IgD-negative memory B cell (primary cell): ENCODE results near the gene MYH15. TPM values are rescaled to one million over a fixed set of nuclear protein-coding genes. Genes with fewer than 3 reads are reported as not detected.

ENCODE experiments used
- H3K27ac Mint-ChIP-seq, 3 donors: one replicate each; pipeline ENCODE4 v1.8.0; 2020 to 2022; ENCODE audit warnings: mild to moderate bottlenecking in 3 of 3, mixed read lengths in 3 of 3, moderate library complexity in 1 of 3
- H3K27me3 Mint-ChIP-seq: one replicate; pipeline ENCODE4 v1.8.0; 2021; ENCODE audit warnings: mixed read lengths
- H3K36me3 Mint-ChIP-seq: one replicate; pipeline ENCODE4 v1.8.0; 2020; ENCODE audit warnings: mild to moderate bottlenecking, mixed read lengths
- H3K4me1 Mint-ChIP-seq, 3 donors: one replicate each; pipeline ENCODE4 v1.8.0; 2020 to 2022; ENCODE audit warnings: mixed read lengths in 3 of 3, mild to moderate bottlenecking in 1 of 3
- H3K4me3 Mint-ChIP-seq, 4 donors: one replicate each; pipeline ENCODE4 v1.8.0; 2020 to 2022; ENCODE audit warnings: mild to moderate bottlenecking in 4 of 4, mixed read lengths in 4 of 4, moderate library complexity in 3 of 4
- H3K9me3 Mint-ChIP-seq, 3 donors: one replicate each; pipeline ENCODE4 v1.8.0; 2020 to 2021; ENCODE audit warnings: mixed read lengths in 3 of 3, mild to moderate bottlenecking in 1 of 3
- polyA plus RNA-seq: library from polyadenylated mRNA; unstranded; fragments of 300-500 nt; fragmentation: Illumina TruSeq; gene quantifications from one replicate; pipeline ENCODE4 v1.2.3, GENCODE V29; 2021

MYH15 gene
- polyA plus RNA-seq, 1 donor from 2014 or later, result not detected

GRCh38 chr3:108494906-108495531 is 15.4 kb downstream of the MYH15 start:
- Mint-ChIP-seq H3K9me3 (no peaks in the 10 kb centered on the region), H3K36me3 (no peaks in the 10 kb centered on the region), H3K4me1 (no peaks in the 10 kb centered on the region), H3K27me3 (no peaks in the 10 kb centered on the region), H3K27ac (no peak overlapping the region), H3K4me3 (no peak overlapping the region)

DNA sequence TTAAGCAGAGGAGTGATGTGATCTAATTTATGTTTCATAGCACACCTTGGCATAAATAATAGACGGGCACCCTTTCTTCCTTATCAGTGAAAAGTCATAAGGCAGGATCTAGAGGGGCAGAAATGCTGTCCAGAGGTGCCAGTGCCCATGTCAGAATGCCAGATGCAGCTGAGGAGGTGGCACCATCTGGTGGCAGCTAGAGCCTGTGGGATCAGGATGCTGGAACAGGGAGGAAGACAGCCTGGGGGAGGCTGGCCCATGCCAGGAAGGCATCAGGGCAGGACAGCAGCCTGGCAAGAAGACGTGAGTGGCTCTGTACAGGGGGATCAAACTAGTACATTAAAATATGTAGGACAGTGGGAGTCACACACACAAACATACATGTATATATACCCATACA is 16.5 kb downstream of the MYH15 start:
- H3K27ac Mint-ChIP-seq, result peak overlapping the region in 1 of 3 donors; percentile 52
- H3K36me3 Mint-ChIP-seq, result no peaks in the 10 kb centered on the region
- no peaks in the 10 kb centered on the region for H3K9me3 Mint-ChIP-seq
- no peaks in the 10 kb centered on the region for H3K27me3 Mint-ChIP-seq
- peaks cover 0 to 4% (median 0%) of the 10 kb centered on the region in 3 donors for H3K4me1 Mint-ChIP-seq
- no peak overlapping the region for H3K4me3 Mint-ChIP-seq

DNA sequence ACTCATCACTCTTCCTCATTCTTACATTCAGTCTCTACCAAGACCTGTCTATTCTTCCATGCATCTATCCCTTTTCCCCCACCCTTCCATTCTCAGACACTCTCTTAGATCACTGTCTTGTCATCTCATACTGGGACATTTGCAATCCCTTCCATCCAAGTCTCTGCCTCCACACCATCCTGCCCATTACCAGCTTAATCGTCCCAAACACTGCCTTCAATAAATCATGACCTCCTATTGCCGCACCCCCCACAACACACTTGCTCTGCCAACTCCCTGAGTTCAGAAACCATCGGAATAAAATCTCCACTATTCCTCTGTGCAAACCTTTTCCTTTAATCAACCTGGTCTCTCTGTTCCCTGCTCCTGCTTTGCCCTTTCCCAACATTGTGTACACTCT is 18.9 kb downstream of the MYH15 start:
- Mint-ChIP-seq H3K4me1 (peaks cover 0 to 4% (median 0%) of the 10 kb centered on the region in 3 donors), H3K36me3 (no peaks in the 10 kb centered on the region), H3K9me3 (no peaks in the 10 kb centered on the region), H3K27ac (no peak overlapping the region), H3K27me3 (no peaks in the 10 kb centered on the region), H3K4me3 (no peak overlapping the region)

DNA sequence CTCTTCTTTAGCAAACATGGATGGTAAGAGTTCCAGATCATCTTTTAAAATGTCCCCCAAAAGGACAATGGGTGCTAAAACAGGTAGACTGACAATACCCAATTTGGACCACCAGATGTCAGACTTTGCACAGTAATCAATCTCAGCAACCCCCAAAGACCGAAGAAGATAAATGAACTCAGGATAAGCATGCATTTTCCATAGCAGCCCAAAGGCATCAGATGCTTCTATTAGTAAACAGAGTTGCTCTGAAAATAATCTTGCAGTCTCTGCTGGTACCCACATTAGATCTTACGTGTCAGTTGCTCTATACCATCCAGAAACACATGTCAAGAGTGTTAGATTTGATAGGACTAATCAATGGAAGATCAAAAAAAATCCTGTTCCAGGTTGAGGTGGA is 20.6 kb downstream of the MYH15 start:
- Mint-ChIP-seq H3K4me3 (no peak overlapping the region), H3K4me1 (peaks cover 0 to 5% (median 0%) of the 10 kb centered on the region in 3 donors), H3K27ac (peak overlapping the region in 1 of 3 donors; percentile 31), H3K27me3 (no peaks in the 10 kb centered on the region), H3K36me3 (no peaks in the 10 kb centered on the region), H3K9me3 (no peaks in the 10 kb centered on the region)

- Mint-ChIP-seq H3K27ac (no peak overlapping the region), H3K4me3 (no peak overlapping the region), H3K9me3 (no peaks in the 10 kb centered on the region), H3K36me3 (no peaks in the 10 kb centered on the region), H3K4me1 (peaks cover 0 to 5% (median 0%) of the 10 kb centered on the region in 3 donors), H3K27me3 (no peaks in the 10 kb centered on the region)
These were observed 21.8 kb downstream of the MYH15 start for GRCh38 chr3:108488631-108489030.

- Mint-ChIP-seq H3K9me3 (no peaks in the 10 kb centered on the region), H3K4me3 (no peak overlapping the region), H3K27ac (no peak overlapping the region), H3K27me3 (no peaks in the 10 kb centered on the region), H3K4me1 (peaks cover 0 to 5% (median 0%) of the 10 kb centered on the region in 3 donors), H3K36me3 (no peaks in the 10 kb centered on the region)
These were observed 23.0 kb downstream of the MYH15 start for GRCh38 chr3:108487439-108487838.

- H3K4me1 Mint-ChIP-seq, result peaks cover 0 to 5% (median 0%) of the 10 kb centered on the region in 3 donors
- no peaks in the 10 kb centered on the region for H3K36me3 Mint-ChIP-seq
- H3K27ac Mint-ChIP-seq, result no peak overlapping the region
- no peaks in the 10 kb centered on the region for H3K27me3 Mint-ChIP-seq
- no peak overlapping the region for H3K4me3 Mint-ChIP-seq
- no peaks in the 10 kb centered on the region for H3K9me3 Mint-ChIP-seq
These were observed 23.5 kb downstream of the MYH15 start for GRCh38 chr3:108486941-108487340.

DNA sequence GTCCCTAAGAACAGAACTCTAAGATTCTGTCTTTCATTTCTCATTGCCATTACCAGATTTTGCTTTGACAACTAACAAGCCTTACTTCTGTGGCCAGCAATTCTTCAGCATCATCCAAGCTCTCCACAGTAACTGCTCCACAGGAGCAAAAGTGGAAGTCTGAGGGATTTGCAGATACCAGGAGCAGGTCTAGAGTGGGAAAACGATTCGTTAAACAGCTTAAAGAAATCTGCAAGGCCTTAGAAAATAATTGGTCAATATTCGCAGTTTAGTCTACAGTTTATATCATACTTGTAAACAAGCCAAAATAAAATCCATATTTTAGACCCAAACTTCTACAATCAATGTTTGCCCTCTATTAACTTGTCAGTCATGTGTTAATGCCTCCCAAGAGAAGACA is 24.1 kb downstream of the MYH15 start:
- no peaks in the 10 kb centered on the region for H3K36me3 Mint-ChIP-seq
- H3K4me3 Mint-ChIP-seq, result no peak overlapping the region

DNA sequence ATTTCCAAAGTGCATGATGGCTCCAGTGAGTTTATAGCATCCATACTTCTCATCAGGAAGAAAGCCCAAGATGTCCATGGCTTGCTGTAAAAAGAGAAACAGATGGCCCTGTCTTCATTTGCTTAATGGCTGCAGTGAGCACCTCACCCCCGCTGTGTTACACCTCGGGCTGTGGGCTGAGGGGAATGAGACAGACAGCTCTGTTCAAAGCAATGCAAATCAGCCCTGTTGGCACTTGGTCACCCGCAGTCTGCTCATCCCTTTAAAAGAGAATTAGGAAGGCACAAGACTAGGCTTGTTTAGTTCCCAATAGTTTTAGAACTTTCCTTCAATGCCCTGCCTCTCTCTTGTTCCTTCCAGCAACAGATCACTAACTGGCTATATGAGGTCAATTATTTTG is 25.2 kb downstream of the MYH15 start:
- Mint-ChIP-seq H3K27me3 (no peaks in the 10 kb centered on the region), H3K27ac (no peak overlapping the region), H3K4me3 (no peak overlapping the region), H3K36me3 (no peaks in the 10 kb centered on the region), H3K9me3 (no peaks in the 10 kb centered on the region), H3K4me1 (peaks cover 0 to 5% (median 0%) of the 10 kb centered on the region in 3 donors)

More for the DNA sequence above, 24.1 kb downstream of the MYH15 start:
- Mint-ChIP-seq H3K9me3 (no peaks in the 10 kb centered on the region), H3K27ac (no peak overlapping the region), H3K4me1 (peaks cover 0 to 5% (median 0%) of the 10 kb centered on the region in 3 donors), H3K27me3 (no peaks in the 10 kb centered on the region)

DNA sequence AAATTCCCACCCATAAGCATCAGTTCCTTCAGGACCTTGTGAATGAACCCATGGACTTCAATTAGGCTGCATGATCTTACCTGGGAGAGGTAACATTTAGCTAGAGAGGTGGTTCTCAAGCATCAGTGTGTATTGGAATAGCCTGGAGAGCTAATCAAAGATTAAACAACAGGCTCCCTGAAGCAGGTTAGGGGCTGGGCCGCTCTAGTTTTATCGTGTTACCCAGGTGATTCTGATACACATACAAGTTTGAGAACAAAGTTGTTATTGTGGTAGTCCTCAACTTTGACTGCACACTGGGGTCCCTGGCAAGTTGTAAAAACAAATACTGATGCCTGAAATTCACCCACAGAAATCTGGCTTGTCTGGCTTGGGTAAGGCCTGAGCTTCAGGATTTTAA is 31.2 kb downstream of the MYH15 start:
- no peaks in the 10 kb centered on the region for H3K9me3 Mint-ChIP-seq
- H3K4me1 Mint-ChIP-seq, result peaks cover 3 to 4% (median 4%) of the 10 kb centered on the region in 3 donors
- peaks cover 5% of the 10 kb centered on the region for H3K27me3 Mint-ChIP-seq
- H3K36me3 Mint-ChIP-seq, result no peaks in the 10 kb centered on the region
- H3K4me3 Mint-ChIP-seq, result no peak overlapping the region
- no peak overlapping the region for H3K27ac Mint-ChIP-seq

GRCh38 chr3:108477511-108478147 is 32.8 kb downstream of the MYH15 start:
- Mint-ChIP-seq H3K9me3 (no peaks in the 10 kb centered on the region), H3K36me3 (no peaks in the 10 kb centered on the region), H3K4me3 (no peak overlapping the region), H3K27ac (no peak overlapping the region), H3K27me3 (peaks cover 5% of the 10 kb centered on the region), H3K4me1 (peaks cover 3 to 4% (median 4%) of the 10 kb centered on the region in 3 donors)

DNA sequence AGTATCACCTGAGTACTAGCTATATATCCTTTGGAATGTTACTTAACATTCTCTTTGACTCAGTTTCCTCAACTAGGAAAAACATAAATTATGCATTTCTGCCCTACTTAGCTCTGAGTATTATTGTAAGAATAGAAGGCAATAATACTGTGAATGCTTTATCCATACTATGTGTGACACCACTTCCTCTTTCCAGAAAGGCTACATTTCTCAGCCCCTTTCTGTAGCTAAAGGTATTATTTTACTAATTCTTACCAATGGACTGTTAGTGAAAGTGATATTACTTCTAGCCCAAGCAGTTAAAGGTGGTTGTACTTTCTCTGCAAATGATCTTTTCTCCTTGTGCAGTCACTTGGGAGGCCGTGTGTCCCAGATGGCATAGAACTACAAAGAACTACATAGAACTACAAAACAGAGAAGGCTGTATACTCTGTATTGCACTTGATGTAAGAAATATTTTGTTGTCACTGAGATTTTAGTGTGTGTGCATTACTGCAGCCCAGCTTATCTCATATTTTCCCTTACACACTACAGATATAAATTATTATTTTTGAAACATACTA is 35.1 kb downstream of the MYH15 start:
- Mint-ChIP-seq H3K4me3 (no peak overlapping the region), H3K9me3 (no peaks in the 10 kb centered on the region), H3K27ac (no peak overlapping the region), H3K27me3 (peaks cover 5% of the 10 kb centered on the region), H3K36me3 (no peaks in the 10 kb centered on the region), H3K4me1 (peaks cover 3 to 4% (median 4%) of the 10 kb centered on the region in 3 donors)

DNA sequence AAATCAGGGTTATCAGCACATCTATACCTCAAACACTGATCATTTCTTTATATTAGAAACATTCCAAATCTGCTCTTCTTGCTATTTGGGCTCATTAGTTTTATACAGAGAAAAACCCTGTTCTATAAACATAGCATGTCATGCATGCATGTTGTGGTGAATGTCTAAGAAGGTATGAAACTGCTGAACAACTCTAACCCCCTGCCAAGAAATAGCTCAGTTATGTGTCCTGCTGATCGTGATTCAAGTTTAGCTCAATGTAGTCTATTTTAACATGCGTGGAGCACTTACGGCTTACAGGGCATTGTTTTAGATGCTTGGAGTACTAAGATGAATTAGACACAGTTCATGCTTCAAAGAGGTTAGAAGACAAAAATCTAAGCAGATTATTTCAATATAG is 35.8 kb downstream of the MYH15 start:
- H3K4me1 Mint-ChIP-seq, result peaks cover 3 to 4% (median 4%) of the 10 kb centered on the region in 3 donors
- no peak overlapping the region for H3K27ac Mint-ChIP-seq
- no peak overlapping the region for H3K4me3 Mint-ChIP-seq
- H3K9me3 Mint-ChIP-seq, result no peaks in the 10 kb centered on the region
- peaks cover 1% of the 10 kb centered on the region for H3K36me3 Mint-ChIP-seq
- H3K27me3 Mint-ChIP-seq, result peaks cover 5% of the 10 kb centered on the region

DNA sequence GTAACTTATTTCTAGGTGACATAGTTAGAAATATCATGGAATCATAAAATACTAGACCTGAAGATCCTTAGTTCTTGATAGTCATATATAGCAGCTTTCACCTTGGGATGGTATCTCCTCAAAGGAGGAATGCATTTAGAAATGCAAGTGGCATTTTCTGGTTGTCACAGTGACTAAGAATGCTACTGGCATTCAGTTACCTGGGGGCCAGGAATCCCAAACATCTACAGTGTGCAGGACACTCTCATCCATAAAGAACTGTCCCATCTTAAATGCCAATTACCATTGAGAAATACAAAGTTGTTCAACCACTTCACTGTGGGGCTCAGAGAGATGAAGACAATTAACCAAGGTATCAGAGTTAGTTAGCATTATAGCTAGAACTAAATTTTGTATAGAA is 36.7 kb downstream of the MYH15 start:
- H3K4me3 Mint-ChIP-seq, result no peak overlapping the region
- no peaks in the 10 kb centered on the region for H3K9me3 Mint-ChIP-seq
- peaks cover 3% of the 10 kb centered on the region for H3K27me3 Mint-ChIP-seq
- peaks cover 1% of the 10 kb centered on the region for H3K36me3 Mint-ChIP-seq
- H3K4me1 Mint-ChIP-seq, result peaks cover 3 to 4% (median 4%) of the 10 kb centered on the region in 3 donors
- no peak overlapping the region for H3K27ac Mint-ChIP-seq

GRCh38 chr3:108472001-108472591 is 38.3 kb downstream of the MYH15 start:
- peaks cover 1% of the 10 kb centered on the region for H3K36me3 Mint-ChIP-seq
- H3K27ac Mint-ChIP-seq, result peak overlapping the region in 1 of 3 donors; percentile 58
- H3K4me3 Mint-ChIP-seq, result no peak overlapping the region
- H3K9me3 Mint-ChIP-seq, result no peaks in the 10 kb centered on the region
- H3K27me3 Mint-ChIP-seq, result no peaks in the 10 kb centered on the region
- H3K4me1 Mint-ChIP-seq, result peaks cover 0 to 4% (median 2%) of the 10 kb centered on the region in 3 donors
